Measurements from ENCODE around the gene PIGW. TPM values are rescaled to one million over a fixed set of nuclear protein-coding genes. Genes with fewer than 3 reads are reported as not detected.

The PIGW gene, protein sequence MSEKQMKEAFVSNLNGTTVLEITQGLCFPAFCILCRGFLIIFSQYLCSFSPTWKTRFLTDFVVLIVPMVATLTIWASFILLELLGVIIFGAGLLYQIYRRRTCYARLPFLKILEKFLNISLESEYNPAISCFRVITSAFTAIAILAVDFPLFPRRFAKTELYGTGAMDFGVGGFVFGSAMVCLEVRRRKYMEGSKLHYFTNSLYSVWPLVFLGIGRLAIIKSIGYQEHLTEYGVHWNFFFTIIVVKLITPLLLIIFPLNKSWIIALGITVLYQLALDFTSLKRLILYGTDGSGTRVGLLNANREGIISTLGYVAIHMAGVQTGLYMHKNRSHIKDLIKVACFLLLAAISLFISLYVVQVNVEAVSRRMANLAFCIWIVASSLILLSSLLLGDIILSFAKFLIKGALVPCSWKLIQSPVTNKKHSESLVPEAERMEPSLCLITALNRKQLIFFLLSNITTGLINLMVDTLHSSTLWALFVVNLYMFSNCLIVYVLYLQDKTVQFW
- total RNA-seq, result 10 to 100 TPM in 1 of 4 donors, 1 to 10 TPM in 3; 6.9 to 11.0 (median 9.0) TPM

GRCh38 chr17:36534840-36535668, at the start of gene PIGW, which contains the start of gene MYO19:
TSS of gene PIGW (plus strand) at chr17:36534987. CDS start at chr17:36537102, 2,115 bp downstream.
TSS of gene MYO19 (minus strand) at chr17:36534868. CDS start at chr17:36532538, 2,330 bp downstream.
- peak in 3 of 4 donors; percentile 65 to 90 (median 75) for TF ChIP-seq POLR2A (IDR thresholded peaks at IDR 0.05)
- TF ChIP-seq, protein P1, sequence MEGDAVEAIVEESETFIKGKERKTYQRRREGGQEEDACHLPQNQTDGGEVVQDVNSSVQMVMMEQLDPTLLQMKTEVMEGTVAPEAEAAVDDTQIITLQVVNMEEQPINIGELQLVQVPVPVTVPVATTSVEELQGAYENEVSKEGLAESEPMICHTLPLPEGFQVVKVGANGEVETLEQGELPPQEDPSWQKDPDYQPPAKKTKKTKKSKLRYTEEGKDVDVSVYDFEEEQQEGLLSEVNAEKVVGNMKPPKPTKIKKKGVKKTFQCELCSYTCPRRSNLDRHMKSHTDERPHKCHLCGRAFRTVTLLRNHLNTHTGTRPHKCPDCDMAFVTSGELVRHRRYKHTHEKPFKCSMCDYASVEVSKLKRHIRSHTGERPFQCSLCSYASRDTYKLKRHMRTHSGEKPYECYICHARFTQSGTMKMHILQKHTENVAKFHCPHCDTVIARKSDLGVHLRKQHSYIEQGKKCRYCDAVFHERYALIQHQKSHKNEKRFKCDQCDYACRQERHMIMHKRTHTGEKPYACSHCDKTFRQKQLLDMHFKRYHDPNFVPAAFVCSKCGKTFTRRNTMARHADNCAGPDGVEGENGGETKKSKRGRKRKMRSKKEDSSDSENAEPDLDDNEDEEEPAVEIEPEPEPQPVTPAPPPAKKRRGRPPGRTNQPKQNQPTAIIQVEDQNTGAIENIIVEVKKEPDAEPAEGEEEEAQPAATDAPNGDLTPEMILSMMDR (IDR thresholded peaks at IDR 0.05), result peak in 1 of 6 experiments; percentile 16
- H3K36me3 ChIP-seq, result peaks cover 0 to 60% (median 4%) of the 10 kb centered on the region in 3 donors
- intact Hi-C loops (cut with DNase I), result loop anchor here (5.0 kb wide), 1 partner anchor 48 kb away; the partner anchor contains the start of gene ZNHIT3

GRCh38 chr17:36485027-36485426, 49.8 kb upstream of the PIGW start:
- DNase-seq, result no peak
- TF ChIP-seq, protein P1 (IDR thresholded peaks at IDR 0.05), result no peak
- no peak for TF ChIP-seq POLR2A (IDR thresholded peaks at IDR 0.05)
- intact Hi-C loops (cut with DNase I), result loop anchor here (5.0 kb wide), 1 partner anchor 47 kb away; the partner anchor contains the start of genes MYO19 and PIGW
- Histone ChIP-seq H3K36me3 (peaks cover 0 to 12% (median 0%) of the 10 kb centered on the region in 3 donors), H3K27ac (no peak overlapping the region), H3K27me3 (peaks cover 0 to 18% (median 0%) of the 10 kb centered on the region in 4 donors), H3K4me1 (peaks cover 18 to 53% (median 29%) of the 10 kb centered on the region in 3 donors), H3K9me3 (no peaks in the 10 kb centered on the region), H3K4me3 (no peak overlapping the region)
- WGBS, 2 donors, result 79 to 89% methylated on average over 3 to 4 of the region's 8 CpGs

More at GRCh38 chr17:36534840-36535668, at the start of gene PIGW, which contains the start of gene MYO19:
- H3K4me1 ChIP-seq, result peaks cover 12 to 36% (median 12%) of the 10 kb centered on the region in 3 donors
- H3K27ac ChIP-seq, result peak within 1 kb of the TSS; percentile 97 to 100 (median 98)
- no peaks in the 10 kb centered on the region for H3K9me3 ChIP-seq
- H3K4me3 ChIP-seq, result peak within 1 kb of the TSS; percentile 82 to 94 (median 94)
- DNase-seq, result peak; percentile 53
- 0 to 2% methylated on average over 19 to 20 of the region's 83 CpGs for WGBS, 2 donors
- H3K27me3 ChIP-seq, result no peaks in the 10 kb centered on the region

DNA sequence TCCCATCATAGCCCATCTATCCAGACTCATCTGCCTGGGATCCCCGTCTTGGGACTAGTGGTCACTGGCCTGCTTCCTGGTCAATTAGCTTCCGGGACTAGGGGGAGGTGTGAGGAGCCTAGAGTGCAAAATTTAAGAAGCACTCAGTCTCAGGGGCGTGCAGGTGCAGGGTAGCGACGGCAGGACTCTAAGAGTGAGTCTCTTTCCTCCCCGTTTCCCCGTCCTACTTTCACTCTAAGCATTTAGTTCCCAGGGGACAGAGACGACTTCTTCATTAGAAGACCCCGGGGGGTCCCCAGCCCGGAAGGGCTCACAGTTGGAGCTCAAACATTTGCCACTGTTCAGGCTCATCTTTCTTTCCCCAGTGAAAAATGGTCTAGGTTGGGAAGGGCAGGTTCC, 49.0 kb upstream of the PIGW start:
- intact Hi-C loops (cut with DNase I), result loop anchor here (5.0 kb wide), 1 partner anchor 46 kb away; the partner anchor contains the start of genes MYO19 and PIGW
- no peak for DNase-seq
- H3K27ac ChIP-seq, result peak overlapping the region; percentile 84 to 93 (median 89)
- H3K4me1 ChIP-seq, result peaks cover 18 to 59% (median 29%) of the 10 kb centered on the region in 3 donors
- 31 to 32% methylated on average over 9 to 10 of the region's 10 CpGs for WGBS, 2 donors
- peaks cover 0 to 15% (median 0%) of the 10 kb centered on the region in 4 donors for H3K27me3 ChIP-seq
- H3K4me3 ChIP-seq, result peak overlapping the region; percentile 69 to 100 (median 93)
- TF ChIP-seq, protein P1 (IDR thresholded peaks at IDR 0.05), result no peak
- TF ChIP-seq POLR2A (IDR thresholded peaks at IDR 0.05), result no peak
- no peaks in the 10 kb centered on the region for H3K9me3 ChIP-seq
- H3K36me3 ChIP-seq, result peaks cover 0 to 20% (median 0%) of the 10 kb centered on the region in 3 donors

- H3K4me3 ChIP-seq, result peak within 1 kb of the TSS; percentile 69 to 100 (median 93)
- no peaks in the 10 kb centered on the region for H3K9me3 ChIP-seq
- 0 to 2% methylated on average over 18 to 20 of the region's 73 CpGs for WGBS, 2 donors
- H3K27me3 ChIP-seq, result peaks cover 0 to 13% (median 0%) of the 10 kb centered on the region in 4 donors
- peaks cover 18 to 63% (median 29%) of the 10 kb centered on the region in 3 donors for H3K4me1 ChIP-seq
- H3K27ac ChIP-seq, result peak within 1 kb of the TSS; percentile 84 to 93 (median 89)
- intact Hi-C loops (cut with DNase I), result loop anchor here (5.0 kb wide), 1 partner anchor 46 kb away; the partner anchor contains the start of genes MYO19 and PIGW
- peaks cover 0 to 26% (median 0%) of the 10 kb centered on the region in 3 donors for H3K36me3 ChIP-seq
- peak; percentile 44 for DNase-seq
- TF ChIP-seq POLR2A (IDR thresholded peaks at IDR 0.05), result peak in 3 of 4 donors; percentile 15 to 64 (median 50)
- TF ChIP-seq, protein P1 (IDR thresholded peaks at IDR 0.05), result peak in 1 of 6 experiments; percentile 36
Observed at GRCh38 chr17:36486204-36487194, 48.3 kb upstream of the PIGW start, which contains the start of gene ZNHIT3. TSS of gene ZNHIT3 (plus strand) at chr17:36486681. CDS start at chr17:36486700, 19 bp downstream.
